Measurements from ENCODE around the gene FGD4. TPM values are rescaled to one million over a fixed set of nuclear protein-coding genes. Genes with fewer than 3 reads are reported as not detected.

FGD4 gene
- total and polyA plus RNA-seq, 8 donors = 5.5 to 138 (median 80.8) TPM

GRCh38 chr12:32397696-32398095, 1.7 kb upstream of the FGD4 start:
- Histone ChIP-seq H3K4me3 (no peak overlapping the region), H3K4me1 (peaks cover 4 to 30% (median 20%) of the 10 kb centered on the region in 4 donors), H3K27me3 (peaks cover 0 to 15% (median 5%) of the 10 kb centered on the region in 3 donors), H3K27ac (peak overlapping the region in 3 of 5 donors; percentile 49 to 93 (median 91)), H3K36me3 (no peaks in the 10 kb centered on the region), H3K9me3 (no peaks in the 10 kb centered on the region)
- intact Hi-C loops (cut with DNase I; ENCODE audit: low total_unique reads) = no loop called here
- DNase-seq = peak in 1 of 2 donors; percentile 9
- 47 to 59% (median 53%) methylated on average over 4 of the region's 4 CpGs for WGBS, 5 donors
- TF ChIP-seq POLR2AphosphoS5 (IDR thresholded peaks at IDR 0.05) (no peak), POLR2A (IDR thresholded peaks at IDR 0.05) (no peak), EP300 (IDR thresholded peaks at IDR 0.05) (no peak)
- TF ChIP-seq, protein P1, sequence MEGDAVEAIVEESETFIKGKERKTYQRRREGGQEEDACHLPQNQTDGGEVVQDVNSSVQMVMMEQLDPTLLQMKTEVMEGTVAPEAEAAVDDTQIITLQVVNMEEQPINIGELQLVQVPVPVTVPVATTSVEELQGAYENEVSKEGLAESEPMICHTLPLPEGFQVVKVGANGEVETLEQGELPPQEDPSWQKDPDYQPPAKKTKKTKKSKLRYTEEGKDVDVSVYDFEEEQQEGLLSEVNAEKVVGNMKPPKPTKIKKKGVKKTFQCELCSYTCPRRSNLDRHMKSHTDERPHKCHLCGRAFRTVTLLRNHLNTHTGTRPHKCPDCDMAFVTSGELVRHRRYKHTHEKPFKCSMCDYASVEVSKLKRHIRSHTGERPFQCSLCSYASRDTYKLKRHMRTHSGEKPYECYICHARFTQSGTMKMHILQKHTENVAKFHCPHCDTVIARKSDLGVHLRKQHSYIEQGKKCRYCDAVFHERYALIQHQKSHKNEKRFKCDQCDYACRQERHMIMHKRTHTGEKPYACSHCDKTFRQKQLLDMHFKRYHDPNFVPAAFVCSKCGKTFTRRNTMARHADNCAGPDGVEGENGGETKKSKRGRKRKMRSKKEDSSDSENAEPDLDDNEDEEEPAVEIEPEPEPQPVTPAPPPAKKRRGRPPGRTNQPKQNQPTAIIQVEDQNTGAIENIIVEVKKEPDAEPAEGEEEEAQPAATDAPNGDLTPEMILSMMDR (IDR thresholded peaks at IDR 0.05) = no peak

GRCh38 chr12:32398181-32398580, 1.2 kb upstream of the FGD4 start:
- Histone ChIP-seq H3K36me3 (no peaks in the 10 kb centered on the region), H3K27me3 (peaks cover 0 to 15% (median 5%) of the 10 kb centered on the region in 3 donors), H3K9me3 (no peaks in the 10 kb centered on the region), H3K4me3 (no peak overlapping the region), H3K4me1 (peaks cover 4 to 35% (median 23%) of the 10 kb centered on the region in 4 donors), H3K27ac (peak overlapping the region; percentile 91 to 98 (median 93))
- no peak for TF ChIP-seq POLR2A (IDR thresholded peaks at IDR 0.05)
- no peak for TF ChIP-seq EP300 (IDR thresholded peaks at IDR 0.05)
- TF ChIP-seq, protein P1 (IDR thresholded peaks at IDR 0.05) = no peak
- TF ChIP-seq POLR2AphosphoS5 (IDR thresholded peaks at IDR 0.05) = no peak
- intact Hi-C loops (cut with DNase I; ENCODE audit: low total_unique reads) = no loop called here
- peak in 1 of 2 donors; percentile 33 for DNase-seq
- 52 to 71% (median 64%) methylated on average over 4 of the region's 4 CpGs for whole genome bisulfite sequencing, 5 donors

DNA sequence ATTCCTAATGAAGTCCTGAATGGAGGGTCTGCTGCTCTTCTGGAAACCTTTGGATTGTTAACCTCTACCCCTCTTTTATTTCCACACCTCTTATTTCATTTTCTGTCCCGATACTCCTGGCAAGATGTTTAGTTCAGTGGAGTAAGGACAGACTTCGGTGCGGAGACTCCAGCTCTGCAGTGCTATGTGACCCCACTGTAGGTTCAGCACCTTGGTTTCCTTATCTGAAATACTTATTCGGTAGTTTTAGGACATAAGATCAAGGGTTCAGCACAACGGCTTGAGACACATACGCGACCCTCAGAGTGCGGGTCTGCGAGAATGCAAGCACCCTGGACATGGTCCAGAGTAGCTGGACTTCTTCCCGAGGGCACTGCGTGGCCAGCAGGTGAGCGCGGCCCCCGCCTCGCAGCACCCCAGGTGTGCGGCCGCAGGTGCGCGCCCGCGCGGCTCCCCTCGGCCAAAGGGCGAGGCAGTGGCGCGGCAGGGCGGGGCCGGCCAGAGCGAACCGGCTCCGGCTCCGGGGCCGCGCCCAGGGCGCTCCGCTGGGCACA, 465 bp upstream of the FGD4 start:
- intact Hi-C loops (cut with DNase I; ENCODE audit: low total_unique reads) = no loop called here
- Histone ChIP-seq H3K9me3 (no peaks in the 10 kb centered on the region), H3K27ac (peak overlapping the region; percentile 91 to 98 (median 93)), H3K4me1 (peaks cover 4 to 42% (median 26%) of the 10 kb centered on the region in 4 donors), H3K4me3 (peak overlapping the region; percentile 66 to 84 (median 82)), H3K36me3 (no peaks in the 10 kb centered on the region), H3K27me3 (peaks cover 0 to 15% (median 5%) of the 10 kb centered on the region in 3 donors)
- 2 to 7% (median 3%) methylated on average over 13 to 36 of the region's 36 CpGs for WGBS, 5 donors
- no peak for DNase-seq
- TF ChIP-seq EP300 (IDR thresholded peaks at IDR 0.05) (no peak), POLR2A (IDR thresholded peaks at IDR 0.05) (no peak), POLR2AphosphoS5 (IDR thresholded peaks at IDR 0.05) (no peak)

DNA sequence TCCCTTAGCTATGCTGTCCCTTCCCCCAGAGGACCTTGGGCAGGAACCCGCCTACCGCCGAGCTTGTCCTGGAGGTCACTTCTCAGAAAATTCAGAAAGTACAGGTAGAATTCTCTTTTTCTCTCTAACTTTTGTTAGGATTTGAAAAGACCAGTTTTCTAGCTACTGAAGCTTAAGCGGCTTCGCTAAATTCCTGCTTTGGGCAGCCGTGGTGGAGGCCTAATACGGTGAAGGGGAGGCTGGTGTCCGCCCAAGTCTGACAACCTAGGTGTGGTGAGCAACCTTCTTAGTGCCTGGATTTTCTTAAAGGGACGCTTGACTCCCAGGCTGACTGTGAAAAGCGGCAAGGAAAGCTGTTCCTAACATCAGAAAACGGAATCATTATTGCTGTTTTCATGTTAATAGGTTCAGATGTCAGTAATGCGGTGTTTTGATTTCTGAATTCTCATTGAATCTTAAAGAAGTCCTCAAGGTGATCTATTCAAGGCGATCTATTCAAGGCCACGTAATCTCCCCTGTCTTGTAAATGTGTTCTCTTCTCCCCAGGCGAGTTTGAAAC, 835 bp downstream of the FGD4 start:
- peak; percentile 57 to 67 for DNase-seq
- WGBS, 5 donors = 7 to 23% (median 13%) methylated on average over 15 of the region's 15 CpGs
- no peak for TF ChIP-seq POLR2AphosphoS5 (IDR thresholded peaks at IDR 0.05)
- no peak for TF ChIP-seq POLR2A (IDR thresholded peaks at IDR 0.05)
- TF ChIP-seq, protein P1 (IDR thresholded peaks at IDR 0.05) = no peak
- no peak for TF ChIP-seq EP300 (IDR thresholded peaks at IDR 0.05)
- no peaks in the 10 kb centered on the region for H3K36me3 ChIP-seq
- peaks cover 0 to 15% (median 5%) of the 10 kb centered on the region in 3 donors for H3K27me3 ChIP-seq
- no peaks in the 10 kb centered on the region for H3K9me3 ChIP-seq
- peak overlapping the region; percentile 66 to 84 (median 82) for H3K4me3 ChIP-seq
- H3K27ac ChIP-seq = peak overlapping the region; percentile 91 to 98 (median 93)
- peaks cover 4 to 49% (median 27%) of the 10 kb centered on the region in 4 donors for H3K4me1 ChIP-seq
- intact Hi-C loops (cut with DNase I; ENCODE audit: low total_unique reads) = no loop called here
